ENCODE results near the gene RAMP3.
"Not testable (repeated sequence)": the region's sequence is repeated elsewhere in the genome, so short reads cannot be mapped to it uniquely, and the experiment has no call there.

RAMP3 gene, protein sequence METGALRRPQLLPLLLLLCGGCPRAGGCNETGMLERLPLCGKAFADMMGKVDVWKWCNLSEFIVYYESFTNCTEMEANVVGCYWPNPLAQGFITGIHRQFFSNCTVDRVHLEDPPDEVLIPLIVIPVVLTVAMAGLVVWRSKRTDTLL

DNA sequence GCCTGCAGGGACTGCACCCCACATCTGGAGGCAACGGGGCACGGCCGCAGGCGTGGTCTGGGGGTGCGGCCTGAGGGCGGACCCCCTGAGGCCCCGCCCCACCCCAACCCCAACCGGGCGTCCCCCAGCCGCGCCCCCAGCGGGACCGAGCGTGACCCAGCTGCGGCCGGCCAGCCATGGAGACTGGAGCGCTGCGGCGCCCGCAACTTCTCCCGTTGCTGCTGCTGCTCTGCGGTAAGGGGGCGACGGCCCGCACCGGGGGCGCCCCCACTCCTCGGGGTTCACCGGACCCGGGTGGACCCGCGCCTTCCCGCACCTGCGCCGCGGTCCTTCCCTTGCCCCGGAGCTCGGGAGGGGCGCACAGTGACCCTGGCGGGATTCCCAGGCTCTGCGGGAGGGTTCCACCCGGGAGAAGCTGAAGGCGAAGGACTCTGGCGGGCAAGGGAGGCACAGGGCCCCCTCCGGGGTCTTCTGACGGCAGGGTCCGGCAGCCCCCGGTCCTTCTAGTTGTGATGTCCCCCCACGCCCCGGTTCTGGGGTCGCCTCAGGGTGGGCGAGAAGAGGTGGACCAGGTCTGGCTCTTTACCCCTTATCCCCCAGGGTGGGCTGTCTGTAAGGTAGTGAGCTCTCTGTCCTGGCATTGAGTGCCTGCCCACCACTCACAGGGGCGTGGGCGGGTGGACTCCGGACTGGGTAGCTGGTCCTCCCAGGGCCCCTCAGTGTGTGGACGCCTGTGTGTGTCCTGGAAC is at the start of gene RAMP3:
RAMP3 (plus strand) TSS at position 139 of the 749 bp plus-strand sequence; CDS start at position 177, 38 bp downstream.
- no peak for DNase-seq (ENCODE audit: low spot score)

DNA sequence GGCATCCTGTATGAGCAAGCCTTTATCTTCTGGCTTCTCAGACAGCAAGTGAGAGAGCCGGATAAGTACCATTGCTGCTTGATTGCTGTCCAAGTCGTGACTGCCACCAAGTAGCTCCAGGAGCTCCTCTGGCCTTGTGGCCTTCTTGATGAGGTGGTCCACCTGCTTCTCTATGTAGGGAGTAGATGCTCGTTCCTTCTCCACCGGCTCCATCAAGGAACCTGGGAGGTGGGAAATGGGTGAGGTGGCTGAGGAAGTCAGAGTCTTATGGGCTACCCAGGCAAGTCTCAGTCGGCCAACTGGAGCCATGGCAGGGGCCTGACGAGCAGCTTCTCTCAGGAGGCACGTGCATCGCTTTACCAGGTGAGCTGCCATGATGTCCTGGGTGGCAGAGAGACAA is 48.7 kb upstream of the RAMP3 start:
- DNase-seq (ENCODE audit: low spot score): no peak

DNA sequence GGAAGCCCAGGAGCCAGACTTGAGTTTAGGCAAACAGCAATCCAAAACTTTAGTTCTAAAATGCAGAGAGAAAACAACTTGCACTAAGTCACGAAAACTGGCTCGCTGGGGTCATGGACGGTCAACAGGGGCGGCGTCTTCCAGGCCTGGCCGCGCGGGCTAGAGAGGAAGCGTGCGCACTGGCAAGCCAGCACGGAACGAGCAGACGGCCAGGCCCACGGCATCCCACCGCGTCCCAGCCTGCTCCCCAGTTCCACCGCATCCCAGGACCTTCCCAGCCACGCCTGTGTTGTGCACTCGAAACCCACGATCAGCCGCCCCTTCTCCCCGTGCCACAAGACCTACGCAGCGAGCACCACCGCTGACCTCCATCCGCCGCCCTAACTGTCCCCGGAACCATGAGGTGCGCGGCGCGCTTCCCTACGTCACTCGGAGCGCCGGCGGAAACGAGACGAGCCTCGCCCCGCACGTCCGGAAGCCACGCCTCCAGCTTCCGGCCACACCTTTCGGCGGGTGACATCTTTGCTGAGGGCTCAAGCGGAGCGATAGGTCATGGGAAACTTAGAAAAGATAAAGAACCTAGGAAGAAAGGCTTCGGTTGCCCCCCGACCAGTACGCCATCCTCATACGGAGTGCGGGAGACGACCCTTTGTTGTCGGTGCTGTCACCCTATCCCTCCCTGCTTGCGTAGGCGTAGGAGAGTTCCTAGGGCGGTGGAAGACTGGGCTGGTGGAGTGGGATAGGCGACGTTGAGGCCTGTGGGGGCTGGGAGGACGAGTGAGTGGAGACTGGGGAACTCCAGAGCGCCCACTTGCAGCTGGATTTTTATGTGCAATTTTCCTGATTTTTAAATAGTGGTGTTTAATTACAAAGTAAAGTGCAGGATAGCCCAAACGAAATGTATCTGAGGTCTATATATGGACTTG is 46.0 kb upstream of the RAMP3 start, which contains the start of gene TBRG4:
TBRG4 (minus strand) TSS at position 400 of the 926 bp plus-strand sequence. CDS start 2,460 bp downstream, outside the sequence.
- peak; percentile 97 for DNase-seq (ENCODE audit: low spot score)

DNA sequence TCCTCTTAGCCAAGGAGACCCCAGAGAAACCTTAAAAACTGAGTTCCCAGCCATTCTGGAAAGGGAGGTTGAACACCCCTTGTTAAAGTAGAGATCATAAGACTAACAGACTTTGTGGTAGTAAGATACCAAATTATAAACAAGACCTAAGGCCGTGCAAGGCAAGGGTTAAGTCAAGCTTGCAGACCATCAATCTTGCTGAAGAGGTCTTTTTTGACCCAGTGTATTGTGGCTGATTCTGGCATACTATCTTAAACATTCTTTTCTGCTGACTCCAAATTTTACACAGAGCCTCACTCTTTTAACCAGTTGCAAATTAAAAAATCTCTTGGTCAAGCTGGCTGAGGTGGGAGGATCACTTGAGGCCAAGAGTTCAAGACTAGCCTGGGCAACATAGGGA is 44.9 kb upstream of the RAMP3 start:
- no peak for DNase-seq (ENCODE audit: low spot score)

DNA sequence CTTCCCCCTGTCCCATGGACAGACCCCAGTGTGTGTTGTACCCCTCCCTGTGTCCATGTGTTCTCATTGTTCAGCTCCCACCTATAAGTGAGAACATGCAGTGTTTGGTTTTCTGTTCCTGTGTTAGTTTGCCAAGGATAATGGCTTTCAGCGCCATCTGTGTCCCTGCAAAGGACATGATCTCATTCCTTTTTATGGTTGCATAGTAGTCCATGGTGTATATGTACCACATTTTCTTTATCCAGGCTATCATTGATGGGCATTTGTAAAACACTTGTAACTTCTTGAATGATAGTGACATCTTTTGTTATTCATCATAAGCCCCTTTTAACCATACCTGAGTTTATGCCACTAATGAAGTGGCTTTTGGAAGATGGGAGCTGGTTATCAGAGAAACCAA is 43.3 kb upstream of the RAMP3 start:
- not testable (repeated sequence) for DNase-seq (ENCODE audit: low spot score)

DNA sequence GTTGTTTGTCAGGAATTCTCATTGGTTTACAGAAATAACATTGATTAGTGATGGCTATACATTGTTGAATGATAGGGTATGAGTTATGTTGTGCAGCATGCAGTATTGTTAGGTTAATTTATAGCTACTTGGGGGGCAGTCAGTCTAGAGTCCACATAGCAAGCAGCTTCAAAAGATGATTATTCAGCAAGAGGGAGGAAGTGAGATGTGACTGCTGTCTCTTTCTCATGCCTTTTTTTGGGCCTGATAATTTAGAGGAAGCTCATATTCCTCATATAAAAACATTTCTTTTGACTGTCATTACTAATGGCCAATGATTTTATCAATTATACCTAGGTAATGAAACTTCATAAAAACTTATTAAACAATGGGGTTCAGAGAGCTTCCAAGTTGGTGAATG is 42.7 kb upstream of the RAMP3 start:
- DNase-seq (ENCODE audit: low spot score): no peak

DNA sequence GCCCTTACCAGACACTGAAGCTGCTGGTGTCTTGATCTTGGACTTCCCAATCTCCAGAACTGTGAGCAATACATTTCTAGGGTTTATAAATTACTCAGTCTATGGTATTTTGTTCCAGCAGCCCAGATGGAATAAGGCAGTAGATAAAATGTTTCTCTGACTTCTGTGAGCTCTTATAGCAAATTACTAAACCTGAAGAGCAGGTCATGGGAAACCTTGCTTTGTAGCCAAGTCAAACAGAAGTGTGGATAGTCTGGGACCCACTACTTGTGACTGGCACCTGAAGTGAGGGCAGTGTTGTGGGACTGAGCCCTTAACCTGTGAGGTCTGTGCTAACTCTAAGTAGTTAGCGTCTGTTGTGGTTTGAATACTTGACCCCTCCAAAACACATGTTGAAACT is 41.5 kb upstream of the RAMP3 start:
- no peak for DNase-seq (ENCODE audit: low spot score)

DNA sequence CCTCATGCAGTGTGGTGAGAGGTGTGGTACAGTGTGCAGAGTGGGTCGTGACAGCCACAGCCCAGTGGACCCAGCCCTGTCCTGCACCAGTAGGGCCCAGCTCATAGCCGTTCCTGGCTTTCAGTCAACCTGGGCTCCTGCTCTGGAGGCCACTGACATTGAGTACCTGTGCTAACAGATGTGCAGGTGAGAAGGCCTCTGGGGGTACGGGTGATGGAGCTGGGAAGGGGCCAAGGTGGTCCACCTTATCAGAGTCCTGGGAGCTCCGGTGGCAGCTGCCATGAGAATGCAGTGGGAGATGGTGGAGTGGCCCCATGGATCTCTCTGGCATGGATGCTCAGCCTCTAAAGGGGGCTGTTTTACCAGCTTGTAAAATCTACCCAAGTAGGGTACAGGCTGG is 40.0 kb upstream of the RAMP3 start:
- DNase-seq (ENCODE audit: low spot score): no peak

DNA sequence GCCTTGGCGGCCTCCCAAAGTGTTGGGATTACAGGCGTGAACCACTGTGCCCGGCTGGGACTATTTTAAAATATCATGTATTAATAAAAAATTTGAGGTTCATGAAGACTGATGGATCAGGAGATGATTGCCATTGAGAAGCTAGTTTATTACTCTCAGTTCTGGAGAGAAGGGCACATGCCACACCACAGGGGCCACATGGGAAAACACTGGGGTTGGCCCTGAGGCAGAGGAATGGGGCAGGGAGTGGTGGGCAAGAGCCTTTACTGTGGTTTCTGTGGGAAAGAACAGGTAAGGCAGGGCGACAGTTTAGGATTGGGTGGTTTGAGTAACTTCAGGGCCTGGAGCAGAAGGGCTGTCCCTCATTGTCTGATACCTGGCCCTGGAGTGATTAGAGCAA is 39.3 kb upstream of the RAMP3 start:
- DNase-seq (ENCODE audit: low spot score): no peak

DNA sequence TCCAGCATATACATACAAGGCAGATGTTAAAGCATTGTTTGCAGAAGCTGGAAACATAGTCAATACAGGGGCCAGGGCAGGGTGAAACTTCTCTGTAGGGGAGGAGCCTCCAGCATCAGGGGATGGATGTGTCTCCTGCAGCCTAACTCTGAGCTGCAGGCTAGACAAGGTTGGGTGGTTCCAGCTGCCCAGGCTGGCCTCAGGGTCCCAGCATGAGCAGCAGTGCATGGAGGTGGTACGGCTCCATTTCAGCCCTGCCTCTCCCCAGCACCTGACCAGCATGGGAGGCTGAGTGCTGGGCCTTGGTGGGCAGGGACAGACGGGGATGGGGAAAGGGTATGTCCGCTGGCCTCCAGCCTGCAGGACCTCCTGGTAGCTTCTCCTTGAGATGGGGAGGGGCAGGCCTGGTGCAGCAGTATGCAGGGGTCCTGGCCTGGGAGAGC is 38.7 kb upstream of the RAMP3 start:
- no peak for DNase-seq (ENCODE audit: low spot score)

DNA sequence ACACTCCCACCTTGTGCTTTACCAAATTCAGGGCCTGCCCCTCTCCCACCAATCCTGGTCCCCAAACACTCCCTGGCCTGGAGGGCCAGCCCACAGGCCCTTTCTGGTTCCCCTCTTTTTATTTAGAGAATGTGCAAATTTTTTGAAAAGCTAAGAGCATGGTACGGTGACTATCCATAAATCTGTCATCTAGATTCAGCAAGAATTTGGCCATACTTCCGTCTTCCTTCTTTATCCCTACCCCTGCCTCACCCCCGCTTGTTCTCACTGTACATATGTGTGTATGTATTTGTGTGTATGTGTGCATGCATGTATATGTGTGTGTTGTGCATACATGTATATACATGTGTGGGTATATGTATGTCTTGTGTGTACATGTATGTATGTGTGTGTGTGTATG is 38.0 kb upstream of the RAMP3 start:
- DNase-seq (ENCODE audit: low spot score): no peak

DNA sequence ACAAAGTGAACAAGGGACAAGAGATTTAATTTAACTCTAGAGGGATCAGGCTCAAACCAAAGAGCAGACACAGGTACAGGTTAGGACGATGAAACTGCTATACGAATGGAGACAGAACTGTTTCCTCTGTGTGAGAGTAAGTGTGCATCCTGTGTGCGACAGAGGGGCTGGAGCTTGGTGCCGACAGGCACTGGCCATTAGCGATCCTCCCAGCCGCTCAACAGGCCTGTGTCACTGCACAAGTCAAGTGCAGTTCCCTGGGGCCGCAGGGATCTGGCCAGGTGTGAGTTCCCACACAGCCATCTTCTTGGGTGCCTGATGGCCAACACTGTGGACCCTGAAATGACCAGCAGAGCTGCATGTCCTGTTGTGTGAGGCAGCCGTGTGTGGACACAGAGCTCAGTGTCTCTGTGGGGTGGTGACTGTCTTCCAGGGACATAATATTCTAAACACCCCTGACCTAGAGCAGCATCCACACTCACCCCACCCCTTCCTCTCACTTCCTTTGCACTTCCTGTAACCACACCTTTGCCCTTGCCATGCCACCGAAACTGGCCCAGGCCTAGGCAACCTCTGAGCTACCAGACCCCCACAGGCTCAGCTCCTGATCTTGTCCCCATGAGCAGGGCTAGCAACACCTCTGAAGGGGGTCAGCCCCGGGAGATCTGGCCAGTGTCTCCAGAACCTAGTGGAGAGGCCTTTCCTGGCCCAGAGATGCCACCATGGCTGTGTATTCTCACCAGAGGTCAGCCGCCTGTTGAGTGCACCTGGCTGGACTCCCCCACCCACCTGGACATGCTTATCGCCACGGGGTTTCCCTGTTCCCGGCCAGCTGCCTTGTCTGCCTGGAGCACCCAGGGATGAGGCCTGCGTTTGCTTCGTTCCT is 34.4 kb upstream of the RAMP3 start:
- DNase-seq (ENCODE audit: low spot score): no peak

DNA sequence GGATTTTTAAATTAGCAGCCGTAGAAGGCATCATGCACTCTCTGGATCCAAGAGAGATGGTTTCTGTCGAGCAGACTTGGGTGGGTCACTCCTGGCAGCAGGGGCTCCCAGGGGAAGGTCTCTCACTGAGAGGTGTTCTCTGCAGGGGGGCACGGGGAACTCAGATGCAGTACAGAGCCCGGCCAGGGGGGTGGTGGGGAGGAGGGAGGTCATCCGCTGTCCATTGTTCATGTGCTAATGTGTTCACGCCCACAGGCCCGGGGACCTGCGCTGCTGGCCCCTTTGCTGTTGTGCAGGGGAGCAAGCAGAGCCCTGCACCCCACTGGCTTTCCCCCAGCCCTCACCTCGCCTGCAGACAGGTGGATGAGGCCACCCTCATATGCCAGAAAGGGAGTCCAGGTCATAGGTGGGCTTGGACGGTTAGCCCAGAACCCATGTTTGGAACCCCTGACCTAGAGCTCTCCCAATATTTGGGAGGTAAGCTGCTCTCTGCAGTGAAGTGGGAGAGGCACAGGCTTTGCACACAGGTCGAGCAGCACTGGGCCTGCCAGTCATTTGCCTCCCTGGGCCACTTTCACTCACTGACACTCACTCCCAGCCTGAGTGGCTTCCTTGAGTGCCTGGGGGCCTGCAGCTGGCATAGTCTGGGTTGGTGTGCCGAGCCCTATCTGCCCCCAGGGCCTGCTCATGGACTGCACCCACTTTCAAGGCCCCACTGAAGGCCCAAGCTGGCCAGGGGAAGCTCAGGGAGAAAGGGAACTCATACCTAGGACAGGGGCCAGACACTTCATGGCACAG is 33.5 kb upstream of the RAMP3 start:
- DNase-seq (ENCODE audit: low spot score): no peak

DNA sequence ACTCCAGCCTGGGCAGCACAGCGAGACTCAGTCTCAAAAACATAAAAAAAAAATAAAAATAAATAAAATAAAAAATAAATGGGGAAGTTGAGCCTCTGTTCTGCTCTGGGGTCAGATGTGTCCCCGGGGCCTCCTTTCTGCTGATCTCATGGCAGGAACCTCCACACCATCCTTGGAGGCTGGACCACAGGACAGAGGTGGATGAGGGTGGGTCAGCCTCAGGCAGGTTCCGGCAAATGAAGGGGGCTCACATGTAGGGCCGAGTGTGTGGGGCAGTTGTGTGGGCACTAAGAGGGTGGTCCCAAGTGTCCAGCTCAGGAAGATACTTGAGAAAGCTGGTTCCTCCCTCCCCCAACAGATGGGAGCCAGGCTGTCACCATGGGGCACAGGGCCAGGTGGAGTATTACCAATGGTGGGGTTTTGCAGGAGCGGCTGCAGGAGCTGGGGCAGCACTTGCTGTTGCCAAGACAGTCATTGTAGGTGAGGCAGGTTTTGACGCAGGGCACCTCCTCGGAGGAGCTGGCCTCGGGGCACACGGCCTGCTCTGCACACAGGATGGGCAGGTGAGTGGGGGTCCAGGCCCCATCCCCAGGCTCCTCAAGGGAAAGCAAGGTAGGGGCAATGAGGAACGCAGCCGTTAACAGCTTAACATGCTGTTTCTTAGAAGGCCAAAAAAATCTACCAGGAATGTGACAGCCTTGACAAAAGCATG is 32.2 kb upstream of the RAMP3 start:
- no peak for DNase-seq (ENCODE audit: low spot score)

DNA sequence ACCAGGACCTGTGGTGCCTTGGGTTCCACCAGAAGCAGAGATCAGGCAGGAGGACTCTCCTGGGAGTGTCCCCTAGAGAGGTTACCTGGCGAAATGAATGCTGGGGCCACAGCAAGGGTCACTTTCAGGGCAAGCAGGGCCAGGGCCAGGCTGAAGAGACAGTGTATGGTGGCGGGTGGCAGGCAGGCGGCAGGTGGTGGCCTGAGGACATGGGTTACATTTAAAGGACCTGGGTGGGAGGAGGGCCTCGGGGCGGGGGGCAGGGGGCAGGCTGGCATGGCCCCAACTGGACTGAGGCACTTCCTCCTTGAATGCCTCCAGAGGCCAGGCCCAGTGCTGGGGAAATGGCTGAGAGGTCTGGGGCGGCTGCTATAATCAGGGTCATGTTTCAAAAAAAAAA is 31.4 kb upstream of the RAMP3 start:
- DNase-seq (ENCODE audit: low spot score): no peak

DNA sequence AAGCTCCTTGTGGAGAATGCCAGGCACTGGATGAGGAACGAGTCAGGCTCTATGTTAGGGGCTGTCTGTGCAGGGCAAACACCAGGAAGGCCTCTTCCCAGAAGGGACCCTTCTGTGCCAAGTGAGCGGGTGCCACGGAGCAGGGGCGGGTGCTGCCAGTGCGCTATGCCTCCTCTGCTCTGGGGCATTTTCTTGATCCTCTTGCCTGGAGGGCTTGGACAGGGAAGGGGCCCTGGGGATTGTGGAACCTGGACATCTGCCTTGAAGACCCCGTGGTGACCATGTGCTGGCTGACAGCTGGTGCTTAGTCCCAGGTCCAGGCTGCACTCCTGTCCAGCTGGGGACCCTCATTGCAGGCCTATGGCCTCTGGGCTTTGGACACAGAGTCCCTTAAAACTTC is 30.7 kb upstream of the RAMP3 start:
- no peak for DNase-seq (ENCODE audit: low spot score)

DNA sequence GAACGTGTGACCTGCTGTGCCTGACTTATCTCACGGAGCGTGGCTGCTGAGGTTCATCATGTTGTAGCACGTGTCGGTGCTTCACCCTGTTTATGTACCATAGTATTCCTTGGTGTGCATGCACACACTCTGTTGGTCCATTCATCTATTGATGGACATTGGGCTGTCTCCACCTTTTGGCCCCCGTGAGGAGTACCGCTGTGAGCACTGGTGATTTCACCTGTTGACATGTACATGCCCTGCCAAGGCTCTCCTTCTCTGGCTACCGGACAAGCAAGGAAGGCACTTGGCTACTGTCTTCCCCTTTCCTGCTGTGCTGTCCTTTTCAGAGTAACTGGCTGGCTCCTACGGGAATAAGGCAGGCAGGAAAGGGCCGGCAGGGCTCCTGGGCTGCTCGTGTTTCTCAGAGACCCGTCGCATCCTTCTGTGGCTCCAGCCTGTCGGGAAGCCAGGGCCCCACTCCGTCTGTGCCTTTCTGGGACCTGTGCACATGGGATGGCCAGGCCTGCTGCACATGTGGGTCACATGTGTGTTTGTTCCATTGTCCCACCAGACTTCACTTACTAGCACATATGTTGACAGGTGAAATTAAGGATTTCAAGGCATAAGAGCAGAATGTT is 28.3 kb upstream of the RAMP3 start:
- peak; percentile 19 for DNase-seq (ENCODE audit: low spot score)

DNA sequence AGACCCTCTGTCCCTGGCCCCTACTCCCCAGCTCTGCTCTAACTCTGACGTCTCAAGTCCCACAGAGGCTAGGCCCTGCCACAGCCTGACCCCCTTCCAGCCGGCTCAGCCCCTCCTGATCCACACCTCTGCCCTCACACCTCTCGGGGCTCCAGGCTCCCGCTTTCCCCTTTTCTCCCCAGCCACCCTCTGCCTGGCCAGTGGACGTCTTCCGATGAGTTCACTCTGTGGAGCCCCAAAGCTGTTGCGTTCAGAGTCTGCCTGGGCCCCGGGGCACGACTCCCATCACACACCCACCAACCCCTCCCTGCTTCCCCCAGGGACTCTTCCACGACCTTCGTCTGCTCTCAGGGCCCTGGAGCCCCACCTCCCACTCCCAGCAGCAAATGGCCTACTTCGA is 27.7 kb upstream of the RAMP3 start:
- no peak for DNase-seq (ENCODE audit: low spot score)

DNA sequence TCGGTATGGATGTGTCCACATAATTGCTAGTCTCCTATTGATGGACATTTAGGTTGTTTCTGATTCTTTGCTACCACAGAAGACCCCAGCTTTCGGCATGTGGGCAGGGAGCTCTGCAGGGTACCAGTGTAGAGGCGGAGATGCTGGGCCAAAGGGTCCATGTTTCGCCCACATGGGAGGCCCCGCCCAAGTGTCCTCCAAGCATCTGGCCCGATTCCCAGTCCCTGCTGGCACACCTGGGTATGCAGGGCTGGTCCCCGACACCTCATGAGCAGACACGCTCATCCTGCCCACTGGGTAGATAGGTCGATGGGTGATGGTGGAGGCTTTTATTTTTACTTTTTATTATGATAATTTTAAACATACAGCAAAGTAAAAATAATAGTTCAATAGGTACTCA is 26.7 kb upstream of the RAMP3 start:
- DNase-seq (ENCODE audit: low spot score): no peak

DNA sequence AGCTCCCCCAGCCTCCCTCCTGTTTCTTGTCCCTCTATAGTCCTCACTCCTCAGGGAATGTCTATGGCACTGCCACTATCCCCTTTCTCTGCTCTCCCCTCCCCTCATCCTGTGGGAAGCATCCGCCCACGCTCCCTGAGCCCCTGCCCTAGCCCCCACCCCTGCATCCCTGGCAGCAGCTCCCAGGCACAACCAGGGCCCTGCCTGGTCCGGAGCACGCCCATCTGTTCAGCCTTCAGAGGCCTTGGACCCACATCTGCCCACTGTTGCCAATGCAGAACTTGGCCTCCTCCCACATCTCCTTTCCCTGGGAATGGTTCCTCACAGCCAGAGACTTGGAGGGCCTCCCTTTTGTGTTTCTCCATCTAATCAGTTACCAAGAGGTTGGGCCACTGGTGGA is 25.7 kb upstream of the RAMP3 start:
- DNase-seq (ENCODE audit: low spot score): no peak

All from kidney tubule cell (primary cell).